Small intestine (tissue), 7 donors: Measurements from ENCODE around the gene FZR1. TPM values are rescaled to one million over a fixed set of nuclear protein-coding genes. Genes with fewer than 3 reads are reported as not detected.

Source experiments
- DNase-seq, 2 donors: peaks; one replicate each; pipeline versions ENCODE4 v3.0.0 to v3.0.0-alpha.2; 2013
- FAIRE-seq: peaks from 2 replicates; lab custom pipeline; 2012; peaks lifted over from hg19 to GRCh38; lab: Jason Lieb, UNC
- H3K27ac ChIP-seq, 3 donors: one replicate each; pipeline ENCODE4 v1.5.1; 2013; ENCODE audit warnings: low read length in 2 of 3, mild to moderate bottlenecking in 2 of 3, control low read depth in 1 of 3, inconsistent platforms in 1 of 3, low read depth in 1 of 3, moderate library complexity in 1 of 3
- H3K27me3 ChIP-seq, 3 donors: one replicate each; pipeline ENCODE4 v1.6.1; 2013; ENCODE audit warnings: low read length in 3 of 3, inconsistent platforms in 1 of 3; ENCODE audit not compliant: control insufficient read depth in 3 of 3, insufficient read depth in 3 of 3
- H3K36me3 ChIP-seq, 3 donors: one replicate each; pipeline ENCODE4 v1.6.1; 2013; ENCODE audit warnings: low read length in 3 of 3, inconsistent platforms in 1 of 3, low read depth in 1 of 3, mild to moderate bottlenecking in 1 of 3, moderate library complexity in 1 of 3; ENCODE audit not compliant: control insufficient read depth in 3 of 3, insufficient read depth in 2 of 3
- H3K4me1 ChIP-seq, 3 donors: one replicate each; pipeline ENCODE4 v1.6.1; 2013; ENCODE audit warnings: low read length in 2 of 3, inconsistent platforms in 1 of 3, low read depth in 1 of 3, mild to moderate bottlenecking in 1 of 3, moderate library complexity in 1 of 3; ENCODE audit not compliant: control insufficient read depth in 3 of 3, insufficient read depth in 2 of 3
- H3K4me3 ChIP-seq, 3 donors: one replicate each; pipeline ENCODE4 v1.5.1; 2013; ENCODE audit warnings: low read length in 3 of 3, control low read depth in 1 of 3, inconsistent platforms in 1 of 3, low read depth in 1 of 3, mild to moderate bottlenecking in 1 of 3, moderate library complexity in 1 of 3
- H3K9me3 ChIP-seq, 2 donors: one replicate each; pipeline ENCODE4 v1.6.1; 2013; ENCODE audit warnings: low read depth in 1 of 2, low read length in 1 of 2; ENCODE audit not compliant: control insufficient read depth in 2 of 2, insufficient read depth in 1 of 2
- WGBS, 3 donors: extraction: QIAGEN DNeasy Blood & Tissue Kit; methylation state at CpG; one replicate each; pipeline ENCODE4 v1.1.7; 2013; 5-methylcytosine and 5-hydroxymethylcytosine counted together
- polyA plus RNA-seq, 4 donors: library from polyadenylated mRNA; stranded (reverse) in 3 of 4; unstranded in 1 of 4; fragments of 200-250 nt in 3 of 4; fragments of 120-200 nt in 1 of 4; gene quantifications; one replicate each; pipeline versions ENCODE4 v1.2.1 to v1.2.3, GENCODE V29; 2013
- donor health status: healthy with polysubstance abuse.
- donor health status: control.
- donor health status: control.
- donor health status: Bipolar disorder and iron deficiency.
- donor health status: healthy.

The FZR1 gene
- polyA plus RNA-seq, 4 donors: 29.5 to 39.0 (median 32.6) TPM

GRCh38 chr19:3533033-3533432 lies 26.9 kb downstream of the FZR1 start:
- H3K4me1 ChIP-seq: no peaks in the 10 kb centered on the region
- H3K4me3 ChIP-seq: no peak overlapping the region
- H3K9me3 ChIP-seq: no peaks in the 10 kb centered on the region
- FAIRE-seq: no peak
- no peak for DNase-seq
- WGBS, 3 donors: 91 to 93% (median 93%) methylated on average over 17 of the region's 17 CpGs
- no peak overlapping the region for H3K27ac ChIP-seq
- H3K36me3 ChIP-seq: peaks cover 8 to 84% (median 43%) of the 10 kb centered on the region in 3 donors
- no peaks in the 10 kb centered on the region for H3K27me3 ChIP-seq

- Histone ChIP-seq H3K27me3 (no peaks in the 10 kb centered on the region), H3K36me3 (peaks cover 8 to 85% (median 43%) of the 10 kb centered on the region in 3 donors), H3K9me3 (no peaks in the 10 kb centered on the region), H3K4me3 (no peak overlapping the region), H3K4me1 (no peaks in the 10 kb centered on the region), H3K27ac (no peak overlapping the region)
- WGBS, 3 donors: 87 to 91% (median 87%) methylated on average over 12 of the region's 12 CpGs
- no peak for FAIRE-seq
- no peak for DNase-seq
Observed at GRCh38 chr19:3533563-3534216, 27.6 kb downstream of the FZR1 start.

- no peak for DNase-seq
- Histone ChIP-seq H3K4me1 (no peaks in the 10 kb centered on the region), H3K9me3 (peaks cover 0 to 3% of the 10 kb centered on the region in 2 donors), H3K27ac (no peak overlapping the region), H3K27me3 (no peaks in the 10 kb centered on the region), H3K4me3 (no peak overlapping the region), H3K36me3 (peaks cover 8 to 91% (median 43%) of the 10 kb centered on the region in 3 donors)
- 92 to 93% (median 92%) methylated on average over 37 to 38 of the region's 38 CpGs for WGBS, 3 donors
- FAIRE-seq: no peak
Observed at GRCh38 chr19:3534375-3535234, 28.5 kb downstream of the FZR1 start.

GRCh38 chr19:3535235-3535535 lies 29.1 kb downstream of the FZR1 start:
- FAIRE-seq (no peak), DNase-seq (no peak)
- Histone ChIP-seq H3K4me3 (no peak overlapping the region), H3K4me1 (no peaks in the 10 kb centered on the region), H3K27me3 (no peaks in the 10 kb centered on the region), H3K36me3 (peaks cover 8 to 94% (median 43%) of the 10 kb centered on the region in 3 donors), H3K9me3 (peaks cover 0 to 4% of the 10 kb centered on the region in 2 donors), H3K27ac (no peak overlapping the region)
- 93 to 97% (median 95%) methylated on average over 9 of the region's 9 CpGs for WGBS, 3 donors

GRCh38 chr19:3535563-3535965 lies 29.5 kb downstream of the FZR1 start:
- no peak overlapping the region for H3K27ac ChIP-seq
- peaks cover 0 to 4% of the 10 kb centered on the region in 2 donors for H3K9me3 ChIP-seq
- 94 to 96% (median 95%) methylated on average over 14 of the region's 14 CpGs for WGBS, 3 donors
- no peaks in the 10 kb centered on the region for H3K4me1 ChIP-seq
- DNase-seq (no peak), FAIRE-seq (no peak)
- no peaks in the 10 kb centered on the region for H3K27me3 ChIP-seq
- H3K36me3 ChIP-seq: peaks cover 8 to 93% (median 42%) of the 10 kb centered on the region in 3 donors
- H3K4me3 ChIP-seq: no peak overlapping the region

GRCh38 chr19:3535981-3536380 lies 29.9 kb downstream of the FZR1 start:
- Histone ChIP-seq H3K36me3 (peaks cover 8 to 88% (median 40%) of the 10 kb centered on the region in 3 donors), H3K27ac (no peak overlapping the region), H3K4me3 (no peak overlapping the region), H3K4me1 (no peaks in the 10 kb centered on the region), H3K27me3 (no peaks in the 10 kb centered on the region), H3K9me3 (peaks cover 0 to 4% of the 10 kb centered on the region in 2 donors)
- FAIRE-seq: no peak
- no peak for DNase-seq
- WGBS, 3 donors: 87 to 96% (median 87%) methylated on average over 9 to 10 of the region's 10 CpGs

- Histone ChIP-seq H3K4me3 (no peak overlapping the region), H3K9me3 (peaks cover 0 to 4% of the 10 kb centered on the region in 2 donors), H3K27ac (no peak overlapping the region), H3K27me3 (no peaks in the 10 kb centered on the region), H3K36me3 (peaks cover 8 to 83% (median 38%) of the 10 kb centered on the region in 3 donors), H3K4me1 (no peaks in the 10 kb centered on the region)
- DNase-seq (no peak), FAIRE-seq (no peak)
- WGBS, 3 donors: 78 to 90% (median 84%) methylated on average over 26 to 27 of the region's 27 CpGs
Observed at GRCh38 chr19:3536429-3537100, 30.5 kb downstream of the FZR1 start.

GRCh38 chr19:3537101-3537437 lies 31.0 kb downstream of the FZR1 start:
- H3K27me3 ChIP-seq: no peaks in the 10 kb centered on the region
- peaks cover 8 to 78% (median 33%) of the 10 kb centered on the region in 3 donors for H3K36me3 ChIP-seq
- FAIRE-seq: no peak
- H3K4me1 ChIP-seq: no peaks in the 10 kb centered on the region
- no peak overlapping the region for H3K27ac ChIP-seq
- peaks cover 0 to 4% of the 10 kb centered on the region in 2 donors for H3K9me3 ChIP-seq
- 72 to 89% (median 86%) methylated on average over 13 of the region's 13 CpGs for WGBS, 3 donors
- H3K4me3 ChIP-seq: no peak overlapping the region
- no peak for DNase-seq
